Natural killer cell (primary cell): ENCODE results near the gene TCF7. TPM values are rescaled to one million over a fixed set of nuclear protein-coding genes. Genes with fewer than 3 reads are reported as not detected.

Experiments used
- ATAC-seq, 3 donors: fragments of 150-1000 bp in 2 of 3; fragments of 200-7000 bp in 1 of 3; cut with Tn5 transposase; 1 replicate in 1 of 3; 2 replicates in 2 of 3; pipeline ENCODE4 v1.10.0; 2021; ENCODE audit warnings: mild to moderate bottlenecking in 2 of 3, moderate library complexity in 2 of 3
- DNase-seq, 2 donors: peaks; one replicate each; pipeline versions ENCODE4 v3.0.0 to v3.0.0-alpha.2; 2013 to 2021; ENCODE audit warnings: mixed read lengths in 1 of 2
- H3K27ac ChIP-seq: one replicate; pipeline ENCODE4 v1.5.1; 2013; ENCODE audit warnings: mild to moderate bottlenecking, low read length
- H3K27me3 ChIP-seq: one replicate; pipeline ENCODE4 v1.6.1; 2013; ENCODE audit warnings: low read length; ENCODE audit not compliant: control insufficient read depth, insufficient read depth
- H3K36me3 ChIP-seq: one replicate; pipeline ENCODE4 v1.6.1; 2013; ENCODE audit warnings: low read length; ENCODE audit not compliant: control insufficient read depth, insufficient read depth
- H3K4me1 ChIP-seq: one replicate; pipeline ENCODE4 v1.6.1; 2013; ENCODE audit warnings: low read length; ENCODE audit not compliant: control insufficient read depth, insufficient read depth
- H3K4me3 ChIP-seq: one replicate; pipeline ENCODE4 v1.5.1; 2013; ENCODE audit warnings: low read length
- H3K9me3 ChIP-seq: one replicate; pipeline ENCODE4 v1.6.1; 2013; ENCODE audit warnings: low read length; ENCODE audit not compliant: control insufficient read depth, insufficient read depth
- H3K27ac Mint-ChIP-seq, 2 donors: one replicate each; pipeline ENCODE4 v1.8.0; 2022; ENCODE audit warnings: mild to moderate bottlenecking in 2 of 2, mixed read lengths in 2 of 2, moderate library complexity in 1 of 2
- H3K27me3 Mint-ChIP-seq, 2 donors: one replicate each; pipeline ENCODE4 v1.8.0; 2022; ENCODE audit warnings: low read depth in 2 of 2, mixed read lengths in 2 of 2
- H3K36me3 Mint-ChIP-seq: one replicate; pipeline ENCODE4 v1.8.0; 2022; ENCODE audit warnings: mixed read lengths
- H3K4me1 Mint-ChIP-seq, 2 donors: one replicate each; pipeline ENCODE4 v1.8.0; 2022; ENCODE audit warnings: mixed read lengths in 2 of 2
- H3K4me3 Mint-ChIP-seq: one replicate; pipeline ENCODE4 v1.8.0; 2022; ENCODE audit warnings: mild to moderate bottlenecking, moderate library complexity, mixed read lengths
- H3K9me3 Mint-ChIP-seq, 2 donors: one replicate each; pipeline ENCODE4 v1.8.0; 2022; ENCODE audit warnings: mixed read lengths in 2 of 2
- CTCF ChIP-seq: fragments of 200-600 bp; IDR thresholded peaks from one replicate; pipeline ENCODE4 v1.8.0; 2022; ENCODE audit warnings: antibody characterized with exemption
- WGBS: methylation state at CpG from one replicate; pipeline ENCODE4 v1.1.7; 2013; ENCODE audit warnings: missing lambda C conversion rate; ENCODE audit not compliant: insufficient coverage; 5-methylcytosine and 5-hydroxymethylcytosine counted together
- intact Hi-C: fragments of 100-400 bp; cut with micrococcal nuclease; formaldehyde crosslinking; loops from one replicate; pipeline ENCODE4 v1.14.2; 2022
- total RNA-seq, 4 donors: library from RNA; stranded (reverse); fragments of 120-200 nt in 1 of 4; gene quantifications; one replicate each; pipeline versions ENCODE4 v1.2.3 to v1.2.4, GENCODE V29; 2013 to 2022

TCF7 gene
- total RNA-seq, 3 donors from 2014 or later (not counting 1 experiment from before 2014, with no cell fraction given): 97.7 to 203 (median 158) TPM

- TF ChIP-seq CTCF: no peak
- 96% methylated on average over 4 of the region's 4 CpGs for WGBS
- H3K27ac Mint-ChIP-seq: peak overlapping the region; percentile 79 to 89
- peaks cover 16 to 31% of the 10 kb centered on the region in 2 donors for H3K4me1 Mint-ChIP-seq
- Histone ChIP-seq H3K36me3 (peaks cover 73% of the 10 kb centered on the region), H3K27me3 (no peaks in the 10 kb centered on the region), H3K27ac (no peak overlapping the region), H3K4me1 (peaks cover 13% of the 10 kb centered on the region), H3K4me3 (no peak overlapping the region), H3K9me3 (no peaks in the 10 kb centered on the region)
- H3K36me3 Mint-ChIP-seq: no peaks in the 10 kb centered on the region
- DNase-seq (peak in 1 of 2 donors; percentile 37), ATAC-seq (no peak)
- no peaks in the 10 kb centered on the region for H3K9me3 Mint-ChIP-seq
- no peak overlapping the region for H3K4me3 Mint-ChIP-seq
- no peaks in the 10 kb centered on the region for H3K27me3 Mint-ChIP-seq
- intact Hi-C loops: loop anchor here (1.0 kb wide), 2 partner anchors 45 to 108 kb away; no protein-coding TSS in a partner anchor
Measured at GRCh38 chr5:134146651-134147518, 32.4 kb downstream of the TCF7 start.

DNA sequence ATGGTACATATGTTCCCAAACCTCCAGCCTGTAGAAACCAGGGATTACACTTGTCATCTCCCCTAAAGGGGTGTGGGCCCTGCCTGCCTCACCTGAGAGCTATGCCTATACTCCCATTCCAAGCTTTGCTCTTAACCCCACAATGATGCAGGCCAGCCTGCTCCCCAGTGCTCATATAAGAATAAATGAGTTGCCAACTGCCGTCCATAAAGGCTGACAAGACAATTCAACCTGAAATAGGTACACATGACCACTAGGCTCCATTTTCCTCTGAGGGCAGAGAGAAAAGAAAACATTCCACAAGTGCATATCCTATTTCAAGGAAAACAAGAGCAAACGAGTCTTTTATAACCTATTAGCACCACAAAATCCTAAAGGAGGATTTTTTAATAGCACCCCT, 33.8 kb downstream of the TCF7 start:
- H3K36me3 Mint-ChIP-seq: no peaks in the 10 kb centered on the region
- intact Hi-C loops: no loop called here
- peak in 1 of 2 donors; percentile 44 for DNase-seq

DNA sequence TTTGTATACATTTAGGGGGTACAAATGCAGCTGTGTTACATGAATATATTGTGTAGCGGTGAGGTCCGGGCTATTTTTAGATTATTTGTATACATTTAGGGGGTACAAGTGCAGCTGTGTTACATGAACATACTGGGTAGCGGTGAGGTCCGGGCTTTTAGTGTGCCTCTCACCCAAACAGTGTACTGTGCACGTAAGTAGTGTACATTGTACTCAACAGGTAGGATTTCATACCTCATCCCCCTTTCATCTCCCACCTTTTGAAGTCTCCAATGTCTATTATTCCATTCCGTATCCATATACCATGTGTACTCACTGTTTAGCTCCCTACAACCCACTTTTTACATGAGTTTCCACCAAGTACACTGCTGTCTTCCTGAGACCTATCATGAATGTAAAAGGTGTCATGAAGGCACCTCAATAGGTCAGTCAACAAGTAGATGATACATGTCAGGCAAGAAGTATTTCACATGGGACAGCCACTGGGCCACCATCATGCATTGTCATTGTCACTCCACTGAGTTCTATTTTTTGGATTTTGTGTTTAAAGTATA, 34.6 kb downstream of the TCF7 start:
- H3K36me3 ChIP-seq: peaks cover 72% of the 10 kb centered on the region
- peaks cover 13% of the 10 kb centered on the region for H3K4me1 ChIP-seq
- Mint-ChIP-seq H3K9me3 (no peaks in the 10 kb centered on the region), H3K4me3 (no peak overlapping the region), H3K36me3 (no peaks in the 10 kb centered on the region), H3K27me3 (no peaks in the 10 kb centered on the region), H3K27ac (peak overlapping the region; percentile 1 to 79), H3K4me1 (peaks cover 16 to 39% of the 10 kb centered on the region in 2 donors)
- H3K4me3 ChIP-seq: no peak overlapping the region
- H3K27me3 ChIP-seq: no peaks in the 10 kb centered on the region
- no peaks in the 10 kb centered on the region for H3K9me3 ChIP-seq
- H3K27ac ChIP-seq: no peak overlapping the region
- ATAC-seq: no peak
- TF ChIP-seq CTCF: no peak
- intact Hi-C loops: no loop called here
- 97% methylated on average over 6 of the region's 6 CpGs for WGBS
- DNase-seq: peak in 1 of 2 donors; percentile 33

More for the DNA sequence above, 33.8 kb downstream of the TCF7 start:
- Mint-ChIP-seq H3K4me1 (peaks cover 16 to 39% of the 10 kb centered on the region in 2 donors), H3K27me3 (no peaks in the 10 kb centered on the region), H3K9me3 (no peaks in the 10 kb centered on the region), H3K4me3 (no peak overlapping the region), H3K27ac (peak overlapping the region; percentile 47 to 79)
- Histone ChIP-seq H3K27ac (no peak overlapping the region), H3K27me3 (no peaks in the 10 kb centered on the region), H3K36me3 (peaks cover 72% of the 10 kb centered on the region), H3K4me3 (no peak overlapping the region), H3K9me3 (no peaks in the 10 kb centered on the region), H3K4me1 (peaks cover 13% of the 10 kb centered on the region)
- 83% methylated on average over 1 of the region's 2 CpGs for WGBS
- TF ChIP-seq CTCF: no peak
- no peak for ATAC-seq
